DOHH2 (cell line): ENCODE measurements around the gene TPST1.

Source experiments
- CTCF ChIP-seq: fragments of 200-600 bp; sonication (generic); IDR thresholded peaks from one replicate; pipeline ENCODE4 v1.5.1; 2014; ENCODE audit warnings: antibody characterized with exemption, mild to moderate bottlenecking, low read depth, low read length; ENCODE audit not compliant: poor library complexity, severe bottlenecking
- EZH2phosphoT487 ChIP-seq: fragments of 200-600 bp; sonication (generic); IDR thresholded peaks from 2 replicates; pipeline ENCODE4 v1.6.1; 2017; ENCODE audit warnings: borderline replicate concordance, mild to moderate bottlenecking, antibody characterized with exemption, low read length, moderate library complexity, mixed read lengths

GRCh38 chr7:66331883-66332282 lies 126.7 kb downstream of the TPST1 start:
- TF ChIP-seq CTCF: no peak
- no peak for TF ChIP-seq EZH2phosphoT487
